Endothelial cell of umbilical vein (primary cell): ENCODE data around the gene IL34. TPM values are rescaled to one million over a fixed set of nuclear protein-coding genes. Genes with fewer than 3 reads are reported as not detected.

Experiments used
- BruUV-seq: library from RNA; stranded (reverse); fragments of 400-500 nt; replicated peaks from 2 replicates; lab custom pipeline; 2021; lab: Mats Ljungman, UMichigan
- CTCF ChIA-PET: fragments of 300-600, 350-600 bp; sonication (Branson Sonifier 250); formaldehyde crosslinking; loops from one replicate; lab custom pipeline; 2021; ENCODE audit warnings: antibody characterized with exemption, inconsistent platforms; lab: Charles Lee
- POLR2A ChIA-PET: fragments of 300-600, 350-600 bp; sonication (Branson Sonifier 250); formaldehyde crosslinking; loops from one replicate; lab custom pipeline; 2021; ENCODE audit warnings: antibody characterized with exemption, inconsistent platforms; lab: Charles Lee
- DNase-seq: peaks from one replicate; pipeline ENCODE4 v3.0.0-alpha.2; 2011; ENCODE audit warnings: low read depth, low spot score
- FAIRE-seq: peaks from 2 replicates; lab custom pipeline; 2011; peaks lifted over from hg19 to GRCh38; lab: Jason Lieb, UNC
- H2AFZ ChIP-seq: 2 replicates; pipeline ENCODE4 v1.6.0; 2012; ENCODE audit warnings: low read depth, low read length, control low read depth, inconsistent platforms
- H3K27ac ChIP-seq: 2 replicates; pipeline ENCODE4 v1.5.1; 2011; ENCODE audit warnings: low read depth, mild to moderate bottlenecking, control low read depth, low read length, moderate library complexity; ENCODE audit not compliant: insufficient read depth
- H3K27me3 ChIP-seq, 2 experiments: 2 replicates each; pipeline versions ENCODE4 v1.6.0 to v1.6.1; 2011; ENCODE audit warnings: low read length in 2 of 2, mixed read lengths in 1 of 2; ENCODE audit not compliant: control insufficient read depth in 2 of 2, insufficient read depth in 2 of 2
- H3K36me3 ChIP-seq, 2 experiments: 2 replicates in 1 of 2; 3 replicates in 1 of 2; pipeline ENCODE4 v1.5.1; 2011; ENCODE audit warnings: low read length in 2 of 2, mild to moderate bottlenecking in 1 of 2, moderate library complexity in 1 of 2; ENCODE audit not compliant: control insufficient read depth in 2 of 2, insufficient read depth in 2 of 2; ENCODE audit errors: extremely low read depth in 1 of 2
- H3K4me1 ChIP-seq: 3 replicates; pipeline ENCODE4 v1.5.1; 2011; ENCODE audit warnings: mild to moderate bottlenecking, low read length; ENCODE audit not compliant: control insufficient read depth, insufficient read depth; ENCODE audit errors: extremely low read depth
- H3K4me2 ChIP-seq: 2 replicates; pipeline ENCODE4 v1.6.1; 2011; ENCODE audit warnings: low read length, control low read depth, mixed read lengths; ENCODE audit not compliant: insufficient read depth
- H3K4me3 ChIP-seq, 3 experiments: fragments of 200-600 bp in 1 of 3; sonication (generic), shearing (Covaris generic) in 1 of 3; replicated peaks in 1 of 3; 2 replicates each; pipeline ENCODE4 v1.5.1; 2011 to 2016; ENCODE audit warnings: control low read depth in 3 of 3, low read length in 3 of 3, mild to moderate bottlenecking in 2 of 3, inconsistent platforms in 1 of 3, low read depth in 1 of 3, moderate library complexity in 1 of 3; ENCODE audit not compliant: insufficient read depth in 1 of 3
- H3K79me2 ChIP-seq: 2 replicates; pipeline ENCODE4 v1.6.0; 2012; ENCODE audit warnings: low read length, inconsistent platforms; ENCODE audit not compliant: control insufficient read depth, insufficient read depth
- H3K9ac ChIP-seq: replicated peaks from 2 replicates; pipeline ENCODE3; 2011; ENCODE audit warnings: low read length, control low read depth; ENCODE audit not compliant: insufficient read depth; ENCODE audit errors: extremely low read depth
- H3K9me1 ChIP-seq: replicated peaks from 3 replicates; pipeline ENCODE4 v1.6.0; 2011; ENCODE audit warnings: mild to moderate bottlenecking, low read length; ENCODE audit not compliant: control insufficient read depth, insufficient read depth; ENCODE audit errors: extremely low read depth
- H3K9me3 ChIP-seq: replicated peaks from 2 replicates; pipeline ENCODE4 v1.5.1; 2012; ENCODE audit warnings: low read length, inconsistent platforms; ENCODE audit not compliant: control insufficient read depth, insufficient read depth
- H4K20me1 ChIP-seq: replicated peaks from 2 replicates; pipeline ENCODE3; 2011; ENCODE audit warnings: mild to moderate bottlenecking, low read length; ENCODE audit not compliant: control insufficient read depth, insufficient read depth; ENCODE audit errors: extremely low read depth
- FOS ChIP-seq: IDR thresholded peaks from 2 replicates; pipeline ENCODE4 v1.6.1; 2011; ENCODE audit warnings: mild to moderate bottlenecking, low read length, moderate library complexity, borderline replicate concordance; ENCODE audit not compliant: insufficient read depth
- MYC ChIP-seq: IDR thresholded peaks from one replicate; pipeline ENCODE4 v1.6.1; 2011; ENCODE audit warnings: mild to moderate bottlenecking, low read depth, low read length
- POLR2AphosphoS5 ChIP-seq: IDR thresholded peaks from 2 replicates; pipeline ENCODE4 v1.6.1; 2012; ENCODE audit warnings: low read depth, mild to moderate bottlenecking, control low read depth, low read length, moderate library complexity; ENCODE audit not compliant: insufficient read depth
- dilution Hi-C: fragments of 300-500 bp; cut with MboI; formaldehyde crosslinking; loops from one replicate; pipeline ENCODE4 v1.15.0; 2019; ENCODE audit warnings: low sequenced_read_pairs; ENCODE audit not compliant: extremely low pct_ligation_motif_present
- intact Hi-C: fragments of 100-400 bp; cut with micrococcal nuclease; formaldehyde crosslinking; loops from one replicate; pipeline ENCODE4 v1.10.0; 2022
- polyA plus RNA-seq, 4 experiments: library from polyadenylated mRNA; depleted of rRNA in 3 of 4; stranded (reverse) in 3 of 4; unstranded in 1 of 4; fragments of >200 nt; gene quantifications; 2 replicates each; pipeline versions ENCODE4 v1.2.1 to v1.2.3, GENCODE V29; 2011 to 2012; ENCODE audit warnings: missing spikeins in 1 of 4
- total RNA-seq: library from RNA; stranded (reverse); gene quantifications from 2 replicates; pipeline ENCODE4 v1.2.3, GENCODE V29; 2021

IL34 gene
- total and polyA plus RNA-seq, 2 donors (not counting 3 experiments of a cell fraction or from before 2014, with no cell fraction given): 0.88 to 0.97 TPM

GRCh38 chr16:70658921-70659320 is 12.6 kb downstream of the IL34 start:
- H3K27ac ChIP-seq: no peak overlapping the region
- intact Hi-C loops: no loop called here
- ChIA-PET POLR2A (no interaction called here), CTCF (interaction anchor here (4.2 kb wide), 1 partner anchor 112 kb away, joined by 19 read pairs; no protein-coding TSS in a partner anchor)
- FAIRE-seq: no peak
- no peaks in the 10 kb centered on the region for H3K9me3 ChIP-seq
- H2AFZ ChIP-seq: no peak overlapping the region
- no peak overlapping the region for H3K4me2 ChIP-seq
- dilution Hi-C loops: loop anchor here (25.0 kb wide), 1 partner anchor 122 kb away; no protein-coding TSS in a partner anchor
- H3K9me1 ChIP-seq: no peaks in the 10 kb centered on the region
- no peaks in the 10 kb centered on the region for H3K79me2 ChIP-seq
- no peaks in the 10 kb centered on the region for H3K4me1 ChIP-seq
- H4K20me1 ChIP-seq: no peaks in the 10 kb centered on the region
- no peak for DNase-seq
- H3K4me3 ChIP-seq: no peak overlapping the region
- H3K9ac ChIP-seq: no peak overlapping the region
- H3K27me3 ChIP-seq: no peaks in the 10 kb centered on the region
- TF ChIP-seq FOS: no peak
- no peak for TF ChIP-seq MYC
- no TSS peak for BruUV-seq
- peaks cover under 1 to 7% of the 10 kb centered on the region in 2 experiments for H3K36me3 ChIP-seq

- Histone ChIP-seq H3K4me3 (no peak overlapping the region), H2AFZ (no peak overlapping the region), H3K36me3 (peaks cover 4 to 10% of the 10 kb centered on the region in 2 experiments), H3K79me2 (no peaks in the 10 kb centered on the region), H3K27me3 (no peaks in the 10 kb centered on the region), H3K27ac (no peak overlapping the region), H3K4me2 (no peak overlapping the region), H4K20me1 (no peaks in the 10 kb centered on the region), H3K9me3 (no peaks in the 10 kb centered on the region), H3K4me1 (no peaks in the 10 kb centered on the region), H3K9ac (no peak overlapping the region), H3K9me1 (no peaks in the 10 kb centered on the region)
- intact Hi-C loops (no loop called here), dilution Hi-C loops (loop anchor here (25.0 kb wide), 1 partner anchor 122 kb away; no protein-coding TSS in a partner anchor)
- DNase-seq (no peak), FAIRE-seq (no peak)
- ChIA-PET CTCF (interaction anchor here (1.0 to 4.2 kb wide), 2 partner anchors 111 to 151 kb away, joined by 4 to 19 read pairs; no protein-coding TSS in a partner anchor), POLR2A (no interaction called here)
- no TSS peak for BruUV-seq
- TF ChIP-seq MYC (no peak), FOS (no peak), POLR2AphosphoS5 (no peak)
These were observed 13.2 kb downstream of the IL34 start for GRCh38 chr16:70659546-70659945.
